ENCODE results near the gene PLVAP. TPM values are rescaled to one million over a fixed set of nuclear protein-coding genes. Genes with fewer than 3 reads are reported as not detected.
A peak's percentile ranks its signal among the peaks of the same experiment; 100 is the strongest.

The PLVAP gene
- total RNA-seq, 1 experiment from 2014 or later = not detected

DNA sequence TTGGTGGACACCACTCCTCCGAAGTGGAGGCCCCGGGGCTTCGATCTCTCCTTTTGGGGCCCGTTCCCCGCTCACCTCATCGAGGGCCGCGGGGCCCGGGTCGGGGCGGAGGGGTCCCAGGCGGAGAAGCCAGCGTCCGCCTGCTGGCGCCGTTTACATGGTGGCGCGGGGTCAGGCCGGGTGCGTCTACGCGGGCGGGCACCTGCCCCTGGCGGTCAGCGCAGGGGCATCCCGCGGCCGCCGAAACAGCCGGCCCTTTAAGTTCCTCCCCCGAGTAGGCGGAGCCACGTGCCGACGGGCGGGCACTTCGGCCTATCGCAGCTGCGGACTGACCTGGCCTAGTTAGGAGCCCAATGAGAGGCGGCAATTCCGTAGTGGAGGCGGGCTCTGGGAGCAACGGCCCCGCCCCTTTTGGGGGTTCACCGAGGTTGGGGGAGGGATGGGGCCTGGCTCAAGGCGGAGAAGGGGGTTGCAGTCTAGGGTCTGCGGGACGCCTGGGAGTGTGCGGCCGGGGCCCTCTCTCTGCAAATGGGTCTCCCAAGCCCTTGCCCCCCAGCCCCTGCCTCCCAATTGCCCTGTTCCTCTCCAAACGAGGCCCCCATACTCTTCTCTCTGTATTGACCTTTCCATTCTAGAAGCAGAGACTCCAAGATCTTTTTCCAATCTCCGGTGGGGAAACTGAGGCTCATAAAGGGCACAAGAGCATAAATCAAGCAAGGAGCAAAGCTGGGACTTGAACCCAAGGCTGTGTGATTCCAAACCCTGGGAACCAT lies 73.8 kb downstream of the PLVAP start, which contains the start of gene ABHD8:
Gene ABHD8, minus strand, starts transcription at position 259 of the 773 bp plus-strand sequence. CDS start 1,809 bp downstream, outside the sequence.
- Mint-ChIP-seq H3K27ac (peak within 1 kb of the TSS; percentile 57; the same call in 1 of the 2 replicates), H3K36me3 (peaks cover 11% of the 10 kb centered on the region), H3K27me3 (ENCODE audit: low read depth) (no peaks in the 10 kb centered on the region), H3K4me3 (peak within 1 kb of the TSS; percentile 68), H3K9me3 (peaks cover under 1% of the 10 kb centered on the region), H3K4me1 (peaks cover 37% of the 10 kb centered on the region)
- DNase-seq (ENCODE audit: low spot score) (peak; percentile 99), ATAC-seq (peak; percentile 81)
- POLR2A ChIA-PET = interaction anchor here (1.5 kb wide), 1 partner anchor 24 kb away, joined by 4 read pairs; no protein-coding TSS in a partner anchor
- CTCF ChIA-PET = interaction anchor here (0.7 to 2.1 kb wide), 6 partner anchors 11 to 177 kb away, joined by 3 to 8 read pairs (median 4); no protein-coding TSS in a partner anchor
- TF ChIP-seq ZNF423 (CRISPR knock-in tag; IDR thresholded peaks at IDR 0.05) = no peak
- TF ChIP-seq, protein P1, sequence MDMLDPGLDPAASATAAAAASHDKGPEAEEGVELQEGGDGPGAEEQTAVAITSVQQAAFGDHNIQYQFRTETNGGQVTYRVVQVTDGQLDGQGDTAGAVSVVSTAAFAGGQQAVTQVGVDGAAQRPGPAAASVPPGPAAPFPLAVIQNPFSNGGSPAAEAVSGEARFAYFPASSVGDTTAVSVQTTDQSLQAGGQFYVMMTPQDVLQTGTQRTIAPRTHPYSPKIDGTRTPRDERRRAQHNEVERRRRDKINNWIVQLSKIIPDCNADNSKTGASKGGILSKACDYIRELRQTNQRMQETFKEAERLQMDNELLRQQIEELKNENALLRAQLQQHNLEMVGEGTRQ (CRISPR knock-in tag; IDR thresholded peaks at IDR 0.05) = peak; percentile 92
- TF ChIP-seq TP53 (CRISPR knock-in tag; IDR thresholded peaks at IDR 0.05) = no peak
- no peak for TF ChIP-seq NR2C2 (CRISPR knock-in tag; IDR thresholded peaks at IDR 0.05)
- TF ChIP-seq, protein P2, sequence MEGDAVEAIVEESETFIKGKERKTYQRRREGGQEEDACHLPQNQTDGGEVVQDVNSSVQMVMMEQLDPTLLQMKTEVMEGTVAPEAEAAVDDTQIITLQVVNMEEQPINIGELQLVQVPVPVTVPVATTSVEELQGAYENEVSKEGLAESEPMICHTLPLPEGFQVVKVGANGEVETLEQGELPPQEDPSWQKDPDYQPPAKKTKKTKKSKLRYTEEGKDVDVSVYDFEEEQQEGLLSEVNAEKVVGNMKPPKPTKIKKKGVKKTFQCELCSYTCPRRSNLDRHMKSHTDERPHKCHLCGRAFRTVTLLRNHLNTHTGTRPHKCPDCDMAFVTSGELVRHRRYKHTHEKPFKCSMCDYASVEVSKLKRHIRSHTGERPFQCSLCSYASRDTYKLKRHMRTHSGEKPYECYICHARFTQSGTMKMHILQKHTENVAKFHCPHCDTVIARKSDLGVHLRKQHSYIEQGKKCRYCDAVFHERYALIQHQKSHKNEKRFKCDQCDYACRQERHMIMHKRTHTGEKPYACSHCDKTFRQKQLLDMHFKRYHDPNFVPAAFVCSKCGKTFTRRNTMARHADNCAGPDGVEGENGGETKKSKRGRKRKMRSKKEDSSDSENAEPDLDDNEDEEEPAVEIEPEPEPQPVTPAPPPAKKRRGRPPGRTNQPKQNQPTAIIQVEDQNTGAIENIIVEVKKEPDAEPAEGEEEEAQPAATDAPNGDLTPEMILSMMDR (IDR thresholded peaks at IDR 0.05) = 0 out of 2 replicates have a peak, but pooled peaks have one; percentile 21
- no peak for TF ChIP-seq JAZF1 (CRISPR knock-in tag; IDR thresholded peaks at IDR 0.05)
- peak; percentile 34; the same call in 1 of the 2 replicates for TF ChIP-seq FOXP1 (CRISPR knock-in tag; IDR thresholded peaks at IDR 0.05; ENCODE audit: borderline replicate concordance)
- TF ChIP-seq, protein P3, sequence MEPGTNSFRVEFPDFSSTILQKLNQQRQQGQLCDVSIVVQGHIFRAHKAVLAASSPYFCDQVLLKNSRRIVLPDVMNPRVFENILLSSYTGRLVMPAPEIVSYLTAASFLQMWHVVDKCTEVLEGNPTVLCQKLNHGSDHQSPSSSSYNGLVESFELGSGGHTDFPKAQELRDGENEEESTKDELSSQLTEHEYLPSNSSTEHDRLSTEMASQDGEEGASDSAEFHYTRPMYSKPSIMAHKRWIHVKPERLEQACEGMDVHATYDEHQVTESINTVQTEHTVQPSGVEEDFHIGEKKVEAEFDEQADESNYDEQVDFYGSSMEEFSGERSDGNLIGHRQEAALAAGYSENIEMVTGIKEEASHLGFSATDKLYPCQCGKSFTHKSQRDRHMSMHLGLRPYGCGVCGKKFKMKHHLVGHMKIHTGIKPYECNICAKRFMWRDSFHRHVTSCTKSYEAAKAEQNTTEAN (CRISPR knock-in tag; IDR thresholded peaks at IDR 0.05) = 0 out of 2 replicates have a peak, but pooled peaks have one; percentile 51
- peak; percentile 39; the same call in 1 of the 2 replicates for TF ChIP-seq GABPB1 (CRISPR knock-in tag; IDR thresholded peaks at IDR 0.05)
- TF ChIP-seq, protein P4, sequence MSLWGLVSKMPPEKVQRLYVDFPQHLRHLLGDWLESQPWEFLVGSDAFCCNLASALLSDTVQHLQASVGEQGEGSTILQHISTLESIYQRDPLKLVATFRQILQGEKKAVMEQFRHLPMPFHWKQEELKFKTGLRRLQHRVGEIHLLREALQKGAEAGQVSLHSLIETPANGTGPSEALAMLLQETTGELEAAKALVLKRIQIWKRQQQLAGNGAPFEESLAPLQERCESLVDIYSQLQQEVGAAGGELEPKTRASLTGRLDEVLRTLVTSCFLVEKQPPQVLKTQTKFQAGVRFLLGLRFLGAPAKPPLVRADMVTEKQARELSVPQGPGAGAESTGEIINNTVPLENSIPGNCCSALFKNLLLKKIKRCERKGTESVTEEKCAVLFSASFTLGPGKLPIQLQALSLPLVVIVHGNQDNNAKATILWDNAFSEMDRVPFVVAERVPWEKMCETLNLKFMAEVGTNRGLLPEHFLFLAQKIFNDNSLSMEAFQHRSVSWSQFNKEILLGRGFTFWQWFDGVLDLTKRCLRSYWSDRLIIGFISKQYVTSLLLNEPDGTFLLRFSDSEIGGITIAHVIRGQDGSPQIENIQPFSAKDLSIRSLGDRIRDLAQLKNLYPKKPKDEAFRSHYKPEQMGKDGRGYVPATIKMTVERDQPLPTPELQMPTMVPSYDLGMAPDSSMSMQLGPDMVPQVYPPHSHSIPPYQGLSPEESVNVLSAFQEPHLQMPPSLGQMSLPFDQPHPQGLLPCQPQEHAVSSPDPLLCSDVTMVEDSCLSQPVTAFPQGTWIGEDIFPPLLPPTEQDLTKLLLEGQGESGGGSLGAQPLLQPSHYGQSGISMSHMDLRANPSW (CRISPR knock-in tag; conservative IDR thresholded peaks at IDR 0.05; ENCODE audit: low read depth) = no peak
- TF ChIP-seq, protein P5, sequence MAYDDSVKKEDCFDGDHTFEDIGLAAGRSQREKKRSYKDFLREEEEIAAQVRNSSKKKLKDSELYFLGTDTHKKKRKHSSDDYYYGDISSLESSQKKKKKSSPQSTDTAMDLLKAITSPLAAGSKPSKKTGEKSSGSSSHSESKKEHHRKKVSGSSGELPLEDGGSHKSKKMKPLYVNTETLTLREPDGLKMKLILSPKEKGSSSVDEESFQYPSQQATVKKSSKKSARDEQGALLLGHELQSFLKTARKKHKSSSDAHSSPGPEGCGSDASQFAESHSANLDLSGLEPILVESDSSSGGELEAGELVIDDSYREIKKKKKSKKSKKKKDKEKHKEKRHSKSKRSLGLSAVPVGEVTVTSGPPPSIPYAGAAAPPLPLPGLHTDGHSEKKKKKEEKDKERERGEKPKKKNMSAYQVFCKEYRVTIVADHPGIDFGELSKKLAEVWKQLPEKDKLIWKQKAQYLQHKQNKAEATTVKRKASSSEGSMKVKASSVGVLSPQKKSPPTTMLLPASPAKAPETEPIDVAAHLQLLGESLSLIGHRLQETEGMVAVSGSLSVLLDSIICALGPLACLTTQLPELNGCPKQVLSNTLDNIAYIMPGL (CRISPR knock-in tag; IDR thresholded peaks at IDR 0.05) = peak; percentile 93
- TF ChIP-seq, protein P6, sequence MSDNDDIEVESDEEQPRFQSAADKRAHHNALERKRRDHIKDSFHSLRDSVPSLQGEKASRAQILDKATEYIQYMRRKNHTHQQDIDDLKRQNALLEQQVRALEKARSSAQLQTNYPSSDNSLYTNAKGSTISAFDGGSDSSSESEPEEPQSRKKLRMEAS (CRISPR knock-in tag; IDR thresholded peaks at IDR 0.05) = peak; percentile 61; the same call in 1 of the 2 replicates
- TF ChIP-seq ZNF138 (CRISPR knock-in tag; conservative IDR thresholded peaks at IDR 0.05) = no peak
- TF ChIP-seq OVOL2 (CRISPR knock-in tag; IDR thresholded peaks at IDR 0.05; ENCODE audit: borderline replicate concordance) = no peak
- TF ChIP-seq, protein P7, sequence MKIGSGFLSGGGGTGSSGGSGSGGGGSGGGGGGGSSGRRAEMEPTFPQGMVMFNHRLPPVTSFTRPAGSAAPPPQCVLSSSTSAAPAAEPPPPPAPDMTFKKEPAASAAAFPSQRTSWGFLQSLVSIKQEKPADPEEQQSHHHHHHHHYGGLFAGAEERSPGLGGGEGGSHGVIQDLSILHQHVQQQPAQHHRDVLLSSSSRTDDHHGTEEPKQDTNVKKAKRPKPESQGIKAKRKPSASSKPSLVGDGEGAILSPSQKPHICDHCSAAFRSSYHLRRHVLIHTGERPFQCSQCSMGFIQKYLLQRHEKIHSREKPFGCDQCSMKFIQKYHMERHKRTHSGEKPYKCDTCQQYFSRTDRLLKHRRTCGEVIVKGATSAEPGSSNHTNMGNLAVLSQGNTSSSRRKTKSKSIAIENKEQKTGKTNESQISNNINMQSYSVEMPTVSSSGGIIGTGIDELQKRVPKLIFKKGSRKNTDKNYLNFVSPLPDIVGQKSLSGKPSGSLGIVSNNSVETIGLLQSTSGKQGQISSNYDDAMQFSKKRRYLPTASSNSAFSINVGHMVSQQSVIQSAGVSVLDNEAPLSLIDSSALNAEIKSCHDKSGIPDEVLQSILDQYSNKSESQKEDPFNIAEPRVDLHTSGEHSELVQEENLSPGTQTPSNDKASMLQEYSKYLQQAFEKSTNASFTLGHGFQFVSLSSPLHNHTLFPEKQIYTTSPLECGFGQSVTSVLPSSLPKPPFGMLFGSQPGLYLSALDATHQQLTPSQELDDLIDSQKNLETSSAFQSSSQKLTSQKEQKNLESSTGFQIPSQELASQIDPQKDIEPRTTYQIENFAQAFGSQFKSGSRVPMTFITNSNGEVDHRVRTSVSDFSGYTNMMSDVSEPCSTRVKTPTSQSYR (CRISPR knock-in tag; IDR thresholded peaks at IDR 0.05) = peak; percentile 83; the same call in 1 of the 2 replicates
- no peak for TF ChIP-seq NFATC4 (CRISPR knock-in tag; IDR thresholded peaks at IDR 0.05)
- peak; percentile 46; the same call in 1 of the 2 replicates for TF ChIP-seq CREB1 (CRISPR knock-in tag; IDR thresholded peaks at IDR 0.05)
- TF ChIP-seq ETV6 (CRISPR knock-in tag; IDR thresholded peaks at IDR 0.05) = peak; percentile 72; the same call in 1 of the 2 replicates
- TF ChIP-seq TEAD1 (CRISPR knock-in tag; IDR thresholded peaks at IDR 0.05) = 0 out of 2 replicates have a peak, but pooled peaks have one; percentile 59
- TF ChIP-seq, protein P8, sequence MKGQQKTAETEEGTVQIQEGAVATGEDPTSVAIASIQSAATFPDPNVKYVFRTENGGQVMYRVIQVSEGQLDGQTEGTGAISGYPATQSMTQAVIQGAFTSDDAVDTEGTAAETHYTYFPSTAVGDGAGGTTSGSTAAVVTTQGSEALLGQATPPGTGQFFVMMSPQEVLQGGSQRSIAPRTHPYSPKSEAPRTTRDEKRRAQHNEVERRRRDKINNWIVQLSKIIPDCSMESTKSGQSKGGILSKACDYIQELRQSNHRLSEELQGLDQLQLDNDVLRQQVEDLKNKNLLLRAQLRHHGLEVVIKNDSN (CRISPR knock-in tag; IDR thresholded peaks at IDR 0.05) = peak; percentile 90
- TF ChIP-seq MYBL2 (CRISPR knock-in tag; IDR thresholded peaks at IDR 0.05) = 0 out of 2 replicates have a peak, but pooled peaks have one; percentile 72
- TF ChIP-seq ATF1 (CRISPR knock-in tag; IDR thresholded peaks at IDR 0.05) = no peak
- TF ChIP-seq, protein P9, sequence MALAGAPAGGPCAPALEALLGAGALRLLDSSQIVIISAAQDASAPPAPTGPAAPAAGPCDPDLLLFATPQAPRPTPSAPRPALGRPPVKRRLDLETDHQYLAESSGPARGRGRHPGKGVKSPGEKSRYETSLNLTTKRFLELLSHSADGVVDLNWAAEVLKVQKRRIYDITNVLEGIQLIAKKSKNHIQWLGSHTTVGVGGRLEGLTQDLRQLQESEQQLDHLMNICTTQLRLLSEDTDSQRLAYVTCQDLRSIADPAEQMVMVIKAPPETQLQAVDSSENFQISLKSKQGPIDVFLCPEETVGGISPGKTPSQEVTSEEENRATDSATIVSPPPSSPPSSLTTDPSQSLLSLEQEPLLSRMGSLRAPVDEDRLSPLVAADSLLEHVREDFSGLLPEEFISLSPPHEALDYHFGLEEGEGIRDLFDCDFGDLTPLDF (CRISPR knock-in tag; IDR thresholded peaks at IDR 0.05) = peak; percentile 61; the same call in 1 of the 2 replicates
